ENCODE results near the gene MICAL3.
A peak's percentile ranks its signal among the peaks of the same experiment; 100 is the strongest.

The MICAL3 gene

GRCh38 chr22:17862646-17863181, 161.6 kb downstream of the MICAL3 start:
- DNase-seq = no peak

- DNase-seq = no peak
Measured at GRCh38 chr22:17861909-17862308, 162.5 kb downstream of the MICAL3 start.

- DNase-seq = no peak
Measured at GRCh38 chr22:17860220-17860965, 164.0 kb downstream of the MICAL3 start.

- DNase-seq = no peak
Measured at GRCh38 chr22:17858033-17858432, 166.3 kb downstream of the MICAL3 start.

- no peak for DNase-seq
Measured at GRCh38 chr22:17855572-17856290, 168.6 kb downstream of the MICAL3 start.

GRCh38 chr22:17853073-17853472, 171.3 kb downstream of the MICAL3 start:
- DNase-seq = peak; percentile 77

- DNase-seq = no peak
Measured at GRCh38 chr22:17851759-17852158, 172.6 kb downstream of the MICAL3 start.

- no peak for DNase-seq
Measured at GRCh38 chr22:17847360-17848078, 176.8 kb downstream of the MICAL3 start.

GRCh38 chr22:17846326-17846992, 177.9 kb downstream of the MICAL3 start:
- DNase-seq = peak; percentile 67

GRCh38 chr22:17845790-17846189, 178.6 kb downstream of the MICAL3 start:
- peak; percentile 71 for DNase-seq

GRCh38 chr22:17845327-17845726, 179.0 kb downstream of the MICAL3 start:
- no peak for DNase-seq

- DNase-seq = no peak
Measured at GRCh38 chr22:17844150-17844549, 180.2 kb downstream of the MICAL3 start.

- no peak for DNase-seq
Measured at GRCh38 chr22:17842386-17842785, 182.0 kb downstream of the MICAL3 start.

GRCh38 chr22:17841836-17842235, 182.5 kb downstream of the MICAL3 start:
- no peak for DNase-seq

- no peak for DNase-seq
Measured at GRCh38 chr22:17838180-17838865, 186.0 kb downstream of the MICAL3 start.

- DNase-seq = no peak
Measured at GRCh38 chr22:17836992-17837742, 187.2 kb downstream of the MICAL3 start.

GRCh38 chr22:17835256-17835655, 189.1 kb downstream of the MICAL3 start:
- DNase-seq = no peak

GRCh38 chr22:17833489-17833888, 190.9 kb downstream of the MICAL3 start:
- no peak for DNase-seq

- no peak for DNase-seq
Measured at GRCh38 chr22:17832665-17833064, 191.7 kb downstream of the MICAL3 start.

- DNase-seq = no peak
Measured at GRCh38 chr22:17831501-17832251, 192.7 kb downstream of the MICAL3 start.
